Heart left ventricle (tissue), 16 donors: ENCODE data around the gene GUCD1. TPM values are rescaled to one million over a fixed set of nuclear protein-coding genes. Genes with fewer than 3 reads are reported as not detected.
"Not testable (repeated sequence)": the region's sequence is repeated elsewhere in the genome, so short reads cannot be mapped to it uniquely, and the experiment has no call there.

Experiments used
- ATAC-seq, 4 donors: fragments of 200-7000 bp; cut with Tn5 transposase; one replicate each; pipeline ENCODE4 v1.9.1; 2020 to 2022; ENCODE audit warnings: moderate library complexity in 4 of 4, mild to moderate bottlenecking in 3 of 4, moderate number of reproducible peaks in 1 of 4
- DNase-seq, 5 donors: peaks; one replicate each; pipeline ENCODE4 v3.0.0-alpha.2; 2020
- H3K27ac ChIP-seq, 12 donors: fragments of 200-600 bp; sonication (generic) in 4 of 12; one replicate each; pipeline versions ENCODE4 v1.5.0 to v1.8.0; 2016 to 2022; ENCODE audit warnings: mild to moderate bottlenecking in 2 of 12
- H3K27me3 ChIP-seq, 9 donors: fragments of 200-600 bp; sonication (generic) in 2 of 9; one replicate each; pipeline versions ENCODE4 v1.5.1 to v1.8.0; 2016 to 2022; ENCODE audit warnings: mild to moderate bottlenecking in 3 of 9
- H3K36me3 ChIP-seq, 9 donors: fragments of 200-600 bp; sonication (generic) in 2 of 9; one replicate each; pipeline versions ENCODE4 v1.5.0 to v1.8.0; 2018 to 2022; ENCODE audit warnings: mild to moderate bottlenecking in 2 of 9
- H3K4me1 ChIP-seq, 12 donors: fragments of 200-600 bp; sonication (generic) in 4 of 12; one replicate each; pipeline versions ENCODE4 v1.5.0 to v1.8.0; 2016 to 2022; ENCODE audit warnings: mild to moderate bottlenecking in 3 of 12
- H3K4me3 ChIP-seq, 12 donors: fragments of 200-600 bp; sonication (generic) in 4 of 12; one replicate each; pipeline versions ENCODE4 v1.5.0 to v1.8.0; 2017 to 2022; ENCODE audit warnings: mild to moderate bottlenecking in 9 of 12, moderate library complexity in 4 of 12
- H3K9me3 ChIP-seq, 12 donors: fragments of 200-600 bp; sonication (generic) in 4 of 12; one replicate each; pipeline versions ENCODE4 v1.5.0 to v1.8.0; 2016 to 2022; ENCODE audit warnings: mild to moderate bottlenecking in 1 of 12
- POLR2A ChIP-seq, 2 donors: fragments of 450-650 bp; IDR thresholded peaks; one replicate each; pipeline ENCODE4 v1.6.1; 2017; ENCODE audit warnings: antibody characterized with exemption in 2 of 2, mild to moderate bottlenecking in 2 of 2, moderate library complexity in 2 of 2
- WGBS, 4 donors: extraction: QIAGEN DNeasy Blood & Tissue Kit in 2 of 4; methylation state at CpG; one replicate each; pipeline versions ENCODE4 v1.1.5 to v1.1.7; 2013 to 2018; 5-methylcytosine and 5-hydroxymethylcytosine counted together
- intact Hi-C, 10 donors: fragments of 100-400 bp; cut with DNase I; formaldehyde crosslinking; loops; one replicate each; pipeline versions ENCODE4 v1.11.1 to v1.14.2; 2022
- polyA plus RNA-seq, 2 donors: library from polyadenylated mRNA; stranded (reverse); fragments of 200-250 nt; gene quantifications; one replicate each; pipeline ENCODE4 v1.2.3, GENCODE V29; 2013
- total RNA-seq, 9 donors: library from RNA; depleted of rRNA in 2 of 9; stranded (reverse); fragments of >200 nt in 2 of 9; fragmentation: NEBNext Ultra II Directional in 3 of 9; extraction: Animal tissue kit (Norgen Biotek cat#: 25700) in 3 of 9; gene quantifications; one replicate each; pipeline versions ENCODE4 v1.1.0 to v1.2.4, GENCODE V29; 2016 to 2023
- TF ChIP-seq, protein P1 (sequence below), 12 donors: fragments of 200-600 bp; sonication (generic) in 4 of 12; IDR thresholded peaks; one replicate each; pipeline versions ENCODE4 v1.5.0 to v1.8.0; 2018 to 2022; ENCODE audit warnings: antibody characterized with exemption in 12 of 12, mild to moderate bottlenecking in 5 of 12
- donor health status: ischemic (EF 13 %, LVEDD 7.1; RV severe dilation, severe dysfunction).
- donor health status: healthy with polysubstance abuse.
- donor health status: DM: no; HTN: yes; CAD: no.
- donor health status: DM: no; HTN: no; CAD: no.
- donor health status: ischemic (EF 25% LVEDD 6.9; RV normal size, moderate dysfunction).
- donor health status: ischemic (EF 25% LVEDD 5.7; RV mildly dilated, moderate dysfunction).
- donor health status: healthy.
- donor health status: DM: yes; HTN: yes; CAD: no.
- donor health status: ischemic (EF 35%, LVEDD 5.7; RV mildly dilated, moderate dysfunction).
- donor health status: nonischemic (EF 11% LVEDD 7.7; RV severe dilation, severe dysfunction).
- donor health status: DM: yes; HTN: yes; CAD: no.
- donor health status: PGD.
- donor health status: ischemic (EF 29% LVEDD 5.4; RV normal size, mild dysfunction).
- donor health status: nonischemic (EF 23%, LVEDD 6.1; RV moderate dilation, normal function).

GUCD1 gene
- total and polyA plus RNA-seq, 11 donors = 147 to 487 (median 186) TPM

DNA sequence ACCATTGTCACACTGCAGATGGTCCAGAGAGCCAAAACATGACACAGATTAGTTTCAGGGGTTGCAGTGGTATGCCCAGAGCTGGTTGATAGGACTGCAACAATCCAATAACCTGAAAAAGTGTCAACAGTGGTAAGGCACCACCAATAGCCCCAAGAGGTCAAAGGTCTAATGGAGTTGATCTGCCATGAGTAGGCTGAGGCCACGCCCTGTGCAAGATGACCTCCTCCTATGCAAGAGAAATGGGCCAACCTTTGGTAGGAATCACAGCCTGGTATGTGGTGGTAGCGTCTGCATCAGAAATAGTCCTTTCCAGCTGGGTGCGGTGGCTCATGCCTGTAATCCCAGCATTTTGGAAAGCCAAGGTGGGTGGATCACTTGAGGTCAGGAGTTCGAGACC lies 19.6 kb downstream of the GUCD1 start:
- Histone ChIP-seq H3K27ac (no peak overlapping the region), H3K4me3 (no peak overlapping the region), H3K9me3 (no peaks in the 10 kb centered on the region), H3K36me3 (peaks cover 0 to 32% (median 15%) of the 10 kb centered on the region in 9 donors), H3K27me3 (no peaks in the 10 kb centered on the region), H3K4me1 (peaks cover 0 to 9% (median 0%) of the 10 kb centered on the region in 12 donors)
- intact Hi-C loops = no loop called here
- TF ChIP-seq, protein P1, sequence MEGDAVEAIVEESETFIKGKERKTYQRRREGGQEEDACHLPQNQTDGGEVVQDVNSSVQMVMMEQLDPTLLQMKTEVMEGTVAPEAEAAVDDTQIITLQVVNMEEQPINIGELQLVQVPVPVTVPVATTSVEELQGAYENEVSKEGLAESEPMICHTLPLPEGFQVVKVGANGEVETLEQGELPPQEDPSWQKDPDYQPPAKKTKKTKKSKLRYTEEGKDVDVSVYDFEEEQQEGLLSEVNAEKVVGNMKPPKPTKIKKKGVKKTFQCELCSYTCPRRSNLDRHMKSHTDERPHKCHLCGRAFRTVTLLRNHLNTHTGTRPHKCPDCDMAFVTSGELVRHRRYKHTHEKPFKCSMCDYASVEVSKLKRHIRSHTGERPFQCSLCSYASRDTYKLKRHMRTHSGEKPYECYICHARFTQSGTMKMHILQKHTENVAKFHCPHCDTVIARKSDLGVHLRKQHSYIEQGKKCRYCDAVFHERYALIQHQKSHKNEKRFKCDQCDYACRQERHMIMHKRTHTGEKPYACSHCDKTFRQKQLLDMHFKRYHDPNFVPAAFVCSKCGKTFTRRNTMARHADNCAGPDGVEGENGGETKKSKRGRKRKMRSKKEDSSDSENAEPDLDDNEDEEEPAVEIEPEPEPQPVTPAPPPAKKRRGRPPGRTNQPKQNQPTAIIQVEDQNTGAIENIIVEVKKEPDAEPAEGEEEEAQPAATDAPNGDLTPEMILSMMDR (IDR thresholded peaks at IDR 0.05) = no peak
- ATAC-seq (no peak), DNase-seq (no peak)
- WGBS, 4 donors = 96 to 97% (median 97%) methylated on average over 4 of the region's 4 CpGs

DNA sequence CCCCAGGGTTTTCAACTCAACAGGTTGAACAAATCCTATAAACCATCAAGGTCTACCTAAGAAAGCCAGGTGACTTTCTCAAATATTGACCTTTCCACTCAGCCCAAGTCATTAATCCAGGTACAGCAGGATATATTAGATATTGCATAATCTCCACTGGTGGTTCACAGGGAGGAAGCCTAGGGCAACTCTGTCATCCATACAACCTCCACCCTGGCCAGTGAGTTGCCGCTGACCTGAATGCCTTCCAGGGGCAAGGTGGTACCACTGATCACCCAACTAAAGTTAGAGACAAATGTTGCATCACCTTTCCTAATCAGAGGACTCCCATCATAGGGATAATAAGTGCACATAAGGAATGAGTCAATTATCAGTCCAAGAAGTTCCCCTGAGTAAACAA lies 22.9 kb downstream of the GUCD1 start:
- H3K27ac ChIP-seq = no peak overlapping the region
- H3K4me3 ChIP-seq = no peak overlapping the region
- peaks cover 0 to 3% (median 0%) of the 10 kb centered on the region in 9 donors for H3K36me3 ChIP-seq
- ATAC-seq (no peak), DNase-seq (no peak)
- no peak for TF ChIP-seq POLR2A (IDR thresholded peaks at IDR 0.05)
- TF ChIP-seq, protein P1 (IDR thresholded peaks at IDR 0.05) = no peak
- intact Hi-C loops = no loop called here
- no peaks in the 10 kb centered on the region for H3K27me3 ChIP-seq
- peaks cover 0 to 8% (median 0%) of the 10 kb centered on the region in 12 donors for H3K4me1 ChIP-seq
- WGBS, 4 donors = 93 to 100% (median 99%) methylated on average over 1 of the region's 1 CpG
- no peaks in the 10 kb centered on the region for H3K9me3 ChIP-seq

DNA sequence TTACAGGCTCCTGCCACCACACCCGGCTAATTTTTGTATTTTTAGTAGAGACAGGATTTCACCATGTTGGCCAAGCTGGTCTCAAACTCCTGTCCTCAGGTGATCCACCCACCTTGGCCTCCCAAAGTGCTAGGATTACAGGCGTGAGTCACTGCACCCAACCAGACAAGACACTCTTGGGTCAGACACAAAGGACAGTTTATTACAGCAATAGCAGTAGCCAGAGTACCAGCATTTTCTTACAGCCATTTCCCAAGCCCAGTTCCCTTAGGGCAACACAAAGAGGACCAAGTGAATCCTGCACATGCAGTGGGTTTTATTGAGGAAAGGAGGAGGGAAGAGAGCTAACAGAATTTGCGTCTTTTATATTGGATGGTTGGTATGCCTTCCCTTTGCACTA lies 24.0 kb downstream of the GUCD1 start:
- H3K9me3 ChIP-seq, H3K4me3 ChIP-seq, H3K27me3 ChIP-seq, H3K27ac ChIP-seq, intact Hi-C loops, H3K4me1 ChIP-seq, DNase-seq, H3K36me3 ChIP-seq, ATAC-seq: not testable (repeated sequence)
- 76 to 94% (median 90%) methylated on average over 3 of the region's 3 CpGs for WGBS, 4 donors

DNA sequence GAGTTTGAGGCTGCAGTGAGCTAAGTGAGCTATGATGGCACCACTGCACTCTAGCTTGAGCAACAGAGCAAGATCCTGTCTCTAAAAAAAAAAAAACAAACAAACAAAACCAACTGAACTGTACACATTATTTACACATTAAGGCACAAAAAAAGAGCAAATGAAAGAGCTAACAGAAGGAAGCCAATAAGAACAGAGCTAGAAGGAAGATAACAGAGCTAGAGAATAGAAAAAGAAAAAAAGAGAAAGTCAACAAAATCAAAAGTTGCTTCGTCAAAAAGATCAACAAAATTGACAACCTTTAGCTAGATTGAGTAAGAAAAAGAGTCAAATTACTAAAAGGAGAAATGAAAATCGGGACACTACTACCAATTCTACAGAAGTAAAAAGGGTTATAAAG lies 25.0 kb downstream of the GUCD1 start:
- no peaks in the 10 kb centered on the region for H3K27me3 ChIP-seq
- DNase-seq = no peak
- no peak overlapping the region for H3K4me3 ChIP-seq
- H3K27ac ChIP-seq = no peak overlapping the region
- H3K9me3 ChIP-seq = no peaks in the 10 kb centered on the region
- H3K4me1 ChIP-seq = peaks cover 0 to 14% (median 6%) of the 10 kb centered on the region in 12 donors
- no peak for ATAC-seq
- intact Hi-C loops = loop anchor here in 4 of 10 donors (5.0 to 10.0 kb wide), 3 partner anchors 203 to 345 kb away; partner anchors contain the start of gene SUSD2 (in 2 of the 4)
- TF ChIP-seq POLR2A (IDR thresholded peaks at IDR 0.05) = no peak
- TF ChIP-seq, protein P1 (IDR thresholded peaks at IDR 0.05) = no peak
- 86 to 89% (median 89%) methylated on average over 2 of the region's 2 CpGs for WGBS, 4 donors
- H3K36me3 ChIP-seq = no peaks in the 10 kb centered on the region

DNA sequence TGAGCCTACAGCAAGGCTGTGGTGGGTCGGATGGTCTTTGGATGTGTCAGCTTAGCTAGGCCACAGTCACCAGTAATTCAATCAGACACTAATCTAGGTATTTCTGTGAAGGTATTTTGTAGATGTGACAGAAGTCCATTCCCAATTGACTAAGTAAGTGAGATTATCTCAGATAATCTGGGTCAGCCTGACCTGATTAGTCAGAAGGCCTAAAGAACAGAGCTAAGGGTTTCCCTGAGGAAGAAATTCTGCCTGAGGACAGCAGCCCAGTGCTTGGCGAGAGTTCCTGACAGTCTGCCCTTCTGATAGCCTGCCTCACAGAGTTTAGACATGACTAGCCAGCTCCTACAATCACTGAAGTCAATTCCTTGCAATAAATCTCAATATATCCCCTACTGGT lies 28.7 kb downstream of the GUCD1 start:
- DNase-seq (no peak), ATAC-seq (no peak)
- intact Hi-C loops = loop anchor here in 4 of 10 donors (5.0 to 10.0 kb wide), 3 partner anchors 199 to 341 kb away; partner anchors contain the start of gene SUSD2 (in 2 of the 4)
- Histone ChIP-seq H3K9me3 (no peaks in the 10 kb centered on the region), H3K27me3 (no peaks in the 10 kb centered on the region), H3K4me3 (no peak overlapping the region), H3K27ac (no peak overlapping the region), H3K36me3 (no peaks in the 10 kb centered on the region), H3K4me1 (peaks cover 0 to 27% (median 11%) of the 10 kb centered on the region in 12 donors)
- 77 to 89% (median 86%) methylated on average over 2 of the region's 2 CpGs for WGBS, 4 donors
- TF ChIP-seq, protein P1 (IDR thresholded peaks at IDR 0.05) = no peak
- no peak for TF ChIP-seq POLR2A (IDR thresholded peaks at IDR 0.05)
